IMR-90 (cell line): ENCODE data around the gene ZMYND10. TPM values are rescaled to one million over a fixed set of nuclear protein-coding genes. Genes with fewer than 3 reads are reported as not detected.

Source experiments
- ATAC-seq: fragments of 200-7000 bp; cut with Tn5 transposase; 2 replicates; pipeline ENCODE4 v1.9.1; 2020; ENCODE audit warnings: low read depth, mild to moderate bottlenecking, moderate library complexity
- BruUV-seq: library from RNA; stranded (reverse); fragments of 400-500 nt; replicated peaks from 2 replicates; lab custom pipeline; 2021; lab: Mats Ljungman, UMichigan
- CTCF ChIA-PET: fragments of 300-600 bp; formaldehyde crosslinking; extraction: SDS; loops from one replicate; lab custom pipeline; 2021; ENCODE audit warnings: antibody characterized with exemption; lab: Yijun Ruan, JAX
- POLR2A ChIA-PET: fragments of 300-600 bp; sonication (Branson Sonifier 250); formaldehyde crosslinking; loops from one replicate; lab custom pipeline; 2022; ENCODE audit warnings: antibody characterized with exemption; ENCODE audit not compliant: unreplicated experiment; lab: Charles Lee
- DNase-seq: peaks from one replicate; pipeline ENCODE4 v3.0.0; 2013
- H2AFZ ChIP-seq: replicated peaks from 2 replicates; pipeline ENCODE3; 2013; ENCODE audit warnings: low read length, mild to moderate bottlenecking; ENCODE audit not compliant: poor library complexity
- H2AK5ac ChIP-seq: 2 replicates; pipeline ENCODE4 v1.6.1; 2013; ENCODE audit warnings: low read depth, low read length, inconsistent platforms
- H2AK9ac ChIP-seq: replicated peaks from 2 replicates; pipeline ENCODE3; 2013; ENCODE audit warnings: mild to moderate bottlenecking, low read depth, low read length, moderate library complexity; ENCODE audit not compliant: poor library complexity
- H2BK120ac ChIP-seq: 2 replicates; pipeline ENCODE4 v1.6.1; 2013; ENCODE audit warnings: low read depth, low read length, inconsistent platforms
- H2BK15ac ChIP-seq: 3 replicates; pipeline ENCODE4 v1.6.1; 2013; ENCODE audit warnings: low read depth, low read length, inconsistent platforms
- H2BK20ac ChIP-seq: 2 replicates; pipeline ENCODE4 v1.6.1; 2013; ENCODE audit warnings: low read depth, mild to moderate bottlenecking, inconsistent platforms, low read length, moderate library complexity
- H2BK5ac ChIP-seq: 2 replicates; pipeline ENCODE4 v1.6.1; 2013; ENCODE audit warnings: mild to moderate bottlenecking, low read depth, low read length, inconsistent platforms; ENCODE audit not compliant: poor library complexity, severe bottlenecking
- H3K14ac ChIP-seq: replicated peaks from 2 replicates; pipeline ENCODE4 v1.6.1; 2013; ENCODE audit warnings: low read depth, low read length, inconsistent platforms
- H3K18ac ChIP-seq: 2 replicates; pipeline ENCODE4 v1.6.1; 2013; ENCODE audit warnings: low read depth, low read length, control low read depth
- H3K23ac ChIP-seq: 2 replicates; pipeline ENCODE4 v1.6.1; 2013; ENCODE audit warnings: low read depth, low read length, inconsistent platforms
- H3K27ac ChIP-seq: 2 replicates; pipeline ENCODE4 v1.5.1; 2013; ENCODE audit warnings: mild to moderate bottlenecking, control low read depth, low read length; ENCODE audit not compliant: insufficient read depth
- H3K27me3 ChIP-seq: 2 replicates; pipeline ENCODE4 v1.6.1; 2013; ENCODE audit warnings: low read length; ENCODE audit not compliant: control insufficient read depth, insufficient read depth
- H3K36me3 ChIP-seq: 2 replicates; pipeline ENCODE4 v1.6.1; 2013; ENCODE audit warnings: low read length, mixed read lengths; ENCODE audit not compliant: control insufficient read depth, insufficient read depth
- H3K4ac ChIP-seq: 2 replicates; pipeline ENCODE4 v1.6.1; 2013; ENCODE audit warnings: low read depth, low read length, inconsistent platforms
- H3K4me1 ChIP-seq: 2 replicates; pipeline ENCODE4 v1.6.1; 2013; ENCODE audit warnings: low read length, mixed read lengths; ENCODE audit not compliant: control insufficient read depth, insufficient read depth
- H3K4me2 ChIP-seq: 2 replicates; pipeline ENCODE4 v1.6.1; 2013; ENCODE audit warnings: low read depth, mild to moderate bottlenecking, control low read depth, low read length, moderate library complexity
- H3K4me3 ChIP-seq: 2 replicates; pipeline ENCODE4 v1.5.1; 2013; ENCODE audit warnings: low read depth, mild to moderate bottlenecking, control low read depth, low read length, moderate library complexity; ENCODE audit not compliant: insufficient read depth
- H3K56ac ChIP-seq: 2 replicates; pipeline ENCODE4 v1.6.1; 2013; ENCODE audit warnings: low read length, inconsistent platforms; ENCODE audit not compliant: insufficient read depth; ENCODE audit errors: extremely low read depth
- H3K79me1 ChIP-seq, 2 experiments: 2 replicates each; pipeline ENCODE4 v1.6.1; 2013; ENCODE audit warnings: low read length in 2 of 2, inconsistent platforms in 1 of 2, low read depth in 1 of 2
- H3K9ac ChIP-seq: 2 replicates; pipeline ENCODE4 v1.6.1; 2013; ENCODE audit warnings: low read depth, low read length, control low read depth
- H3K9me1 ChIP-seq: 2 replicates; pipeline ENCODE4 v1.6.1; 2013; ENCODE audit warnings: low read length, inconsistent platforms; ENCODE audit not compliant: insufficient read depth
- H3K9me3 ChIP-seq: 2 replicates; pipeline ENCODE4 v1.6.1; 2013; ENCODE audit warnings: low read length; ENCODE audit not compliant: control insufficient read depth, insufficient read depth
- H4K20me1 ChIP-seq: 2 replicates; pipeline ENCODE4 v1.6.1; 2013; ENCODE audit warnings: low read length, inconsistent platforms; ENCODE audit not compliant: insufficient read depth
- H4K5ac ChIP-seq: 2 replicates; pipeline ENCODE4 v1.6.1; 2013; ENCODE audit warnings: mild to moderate bottlenecking, low read depth, low read length, control low read depth
- H4K8ac ChIP-seq, 2 experiments: 2 replicates each; pipeline ENCODE4 v1.6.1; 2013; ENCODE audit warnings: low read depth in 2 of 2, low read length in 2 of 2, control low read depth in 1 of 2, inconsistent platforms in 1 of 2
- H4K91ac ChIP-seq: 2 replicates; pipeline ENCODE4 v1.6.1; 2013; ENCODE audit warnings: low read depth, low read length, inconsistent platforms; ENCODE audit not compliant: insufficient read depth
- BHLHE40 ChIP-seq: fragments of 150-350 bp; IDR thresholded peaks from 2 replicates; pipeline ENCODE4 v1.6.1; 2016; ENCODE audit warnings: mild to moderate bottlenecking, low read depth, low read length
- CEBPB ChIP-seq: IDR thresholded peaks from 2 replicates; pipeline ENCODE4 v1.6.1; 2012; ENCODE audit warnings: low read depth, low read length, improper control_type of control experiment
- CHD1 ChIP-seq: IDR thresholded peaks from 2 replicates; pipeline ENCODE4 v1.6.1; 2012; ENCODE audit warnings: low read depth, low read length, improper control_type of control experiment
- CTCF ChIP-seq: conservative IDR thresholded peaks from 2 replicates; pipeline ENCODE4 v1.5.1; 2012; ENCODE audit warnings: mild to moderate bottlenecking, low read depth, low read length, improper control_type of control experiment
- ELK1 ChIP-seq: fragments of 150-350 bp; IDR thresholded peaks from 2 replicates; pipeline ENCODE4 v1.6.1; 2016; ENCODE audit warnings: low read depth, mild to moderate bottlenecking, low read length, moderate library complexity, borderline replicate concordance
- FOS ChIP-seq: fragments of 150-350 bp; IDR thresholded peaks from 2 replicates; pipeline ENCODE4 v1.6.1; 2016; ENCODE audit warnings: low read depth, low read length
- MAFK ChIP-seq: IDR thresholded peaks from 2 replicates; pipeline ENCODE4 v1.6.1; 2012; ENCODE audit warnings: low read depth, low read length, improper control_type of control experiment
- MAZ ChIP-seq: IDR thresholded peaks from 2 replicates; pipeline ENCODE4 v1.6.1; 2012; ENCODE audit warnings: low read depth, mild to moderate bottlenecking, low read length, improper control_type of control experiment, moderate library complexity, borderline replicate concordance
- MXI1 ChIP-seq: IDR thresholded peaks from 2 replicates; pipeline ENCODE4 v1.6.1; 2012; ENCODE audit warnings: low read depth, mild to moderate bottlenecking, low read length, moderate library complexity, borderline replicate concordance
- NFE2L2 ChIP-seq: fragments of 150-350 bp; IDR thresholded peaks from 2 replicates; pipeline ENCODE4 v1.6.1; 2016; ENCODE audit warnings: low read depth, mild to moderate bottlenecking, low read length
- POLR2A ChIP-seq: IDR thresholded peaks from 2 replicates; pipeline ENCODE4 v1.6.1; 2012; ENCODE audit warnings: mild to moderate bottlenecking, low read depth, low read length
- RAD21 ChIP-seq: IDR thresholded peaks from 2 replicates; pipeline ENCODE4 v1.6.1; 2012; ENCODE audit warnings: low read length, improper control_type of control experiment
- RCOR1 ChIP-seq: IDR thresholded peaks from 2 replicates; pipeline ENCODE4 v1.6.1; 2012; ENCODE audit warnings: mild to moderate bottlenecking, low read length, improper control_type of control experiment; ENCODE audit not compliant: insufficient replicate concordance
- RFX5 ChIP-seq: IDR thresholded peaks from 2 replicates; pipeline ENCODE4 v1.8.0; 2012; ENCODE audit warnings: low read depth, mild to moderate bottlenecking, low read length, moderate library complexity
- SMC3 ChIP-seq: fragments of 150-350 bp; IDR thresholded peaks from 2 replicates; pipeline ENCODE4 v1.6.1; 2016; ENCODE audit warnings: low read depth, mild to moderate bottlenecking, antibody characterized with exemption, low read length, moderate library complexity
- USF2 ChIP-seq: fragments of 150-350 bp; IDR thresholded peaks from 2 replicates; pipeline ENCODE4 v1.6.1; 2017; ENCODE audit warnings: mild to moderate bottlenecking, antibody characterized with exemption, low read length, low read depth
- WGBS, 2 experiments: methylation state at CpG; one replicate each; pipeline versions ENCODE4 v1.1.5 to v1.1.7; 2013; ENCODE audit warnings: missing lambda C conversion rate in 2 of 2; ENCODE audit not compliant: insufficient read length in 1 of 2; ENCODE audit errors: extremely low coverage in 2 of 2; 5-methylcytosine and 5-hydroxymethylcytosine counted together
- dilution Hi-C: fragments of 300-500 bp; cut with HindIII; formaldehyde crosslinking; loops from one replicate; pipeline ENCODE4 v1.14.3; 2018; ENCODE audit warnings: low sequenced_read_pairs; ENCODE audit not compliant: unreplicated experiment
- in situ Hi-C: fragments of 300-500 bp; cut with MboI; formaldehyde crosslinking; loops from 3 replicates; pipeline ENCODE4 v1.14.3; 2019; ENCODE audit warnings: low sequenced_read_pairs, inconsistent platforms, mixed read lengths
- intact Hi-C: fragments of 100-400 bp; cut with micrococcal nuclease; formaldehyde crosslinking; loops from 2 replicates; pipeline ENCODE4 v1.10.0; 2022
- polyA plus RNA-seq, 3 experiments: library from polyadenylated mRNA; depleted of rRNA; stranded (reverse); fragments of >200 nt; gene quantifications; 2 replicates each; pipeline ENCODE4 v1.2.3, GENCODE V29; 2012; ENCODE audit warnings: low replicate concordance in 1 of 3
- total RNA-seq: library from RNA; depleted of rRNA; stranded (reverse); fragments of >200 nt; gene quantifications from 2 replicates; pipeline ENCODE4 v1.2.3, GENCODE V29; 2012

Gene ZMYND10
- total and polyA plus RNA-seq, 2 of the 4 experiments (the other 2 are of a cell fraction) = 1.1 to 1.4 TPM

GRCh38 chr3:50378757-50379156, 33.2 kb upstream of the ZMYND10 start:
- Histone ChIP-seq H4K91ac (no peak overlapping the region), H4K8ac (no peak overlapping the region), H3K18ac (no peak overlapping the region), H2BK5ac (no peak overlapping the region), H3K9me1 (no peaks in the 10 kb centered on the region), H3K4me3 (no peak overlapping the region), H2AK5ac (no peak overlapping the region), H4K5ac (no peak overlapping the region), H3K4me1 (no peaks in the 10 kb centered on the region), H3K4me2 (no peak overlapping the region), H3K23ac (no peak overlapping the region), H3K9ac (no peak overlapping the region), H2AK9ac (no peak overlapping the region), H3K9me3 (no peaks in the 10 kb centered on the region), H2BK15ac (no peak overlapping the region), H3K79me1 (no peaks in the 10 kb centered on the region), H3K56ac (no peak overlapping the region), H3K27ac (no peak overlapping the region), H2BK20ac (no peak overlapping the region), H2BK120ac (no peak overlapping the region), H3K14ac (no peak overlapping the region), H3K27me3 (peaks cover 28% of the 10 kb centered on the region; the same call in 1 of the 2 replicates), H2AFZ (no peak overlapping the region), H3K4ac (no peak overlapping the region), H3K36me3 (no peaks in the 10 kb centered on the region), H4K20me1 (no peaks in the 10 kb centered on the region)
- TF ChIP-seq NFE2L2 (no peak), CTCF (no peak), RAD21 (no peak), RCOR1 (no peak), MXI1 (no peak), MAZ (no peak), MAFK (no peak), BHLHE40 (no peak), SMC3 (no peak), FOS (no peak), CEBPB (no peak), USF2 (no peak), CHD1 (no peak), RFX5 (no peak), ELK1 (no peak), POLR2A (no peak)
- in situ Hi-C loops (no loop called here), dilution Hi-C loops (no loop called here), intact Hi-C loops (no loop called here)
- DNase-seq (no peak), ATAC-seq (no peak)
- WGBS, 2 experiments = 72% methylated on average over 6 of the region's 17 CpGs; no CpG with 5 or more reads in 1 of the 2 experiments
- CTCF ChIA-PET = no interaction called here
- no TSS peak for BruUV-seq
- POLR2A ChIA-PET = no interaction called here
